Right hindlimb (tissue), 1 donor: ENCODE results near the gene BAHCC1.
"Not testable (repeated sequence)": the region's sequence is repeated elsewhere in the genome, so short reads cannot be mapped to it uniquely, and the experiment has no call there.

Experiments used
- DNase-seq: peaks from one replicate; pipeline ENCODE4 v3.0.0-alpha.2; 2018

The BAHCC1 gene

DNA sequence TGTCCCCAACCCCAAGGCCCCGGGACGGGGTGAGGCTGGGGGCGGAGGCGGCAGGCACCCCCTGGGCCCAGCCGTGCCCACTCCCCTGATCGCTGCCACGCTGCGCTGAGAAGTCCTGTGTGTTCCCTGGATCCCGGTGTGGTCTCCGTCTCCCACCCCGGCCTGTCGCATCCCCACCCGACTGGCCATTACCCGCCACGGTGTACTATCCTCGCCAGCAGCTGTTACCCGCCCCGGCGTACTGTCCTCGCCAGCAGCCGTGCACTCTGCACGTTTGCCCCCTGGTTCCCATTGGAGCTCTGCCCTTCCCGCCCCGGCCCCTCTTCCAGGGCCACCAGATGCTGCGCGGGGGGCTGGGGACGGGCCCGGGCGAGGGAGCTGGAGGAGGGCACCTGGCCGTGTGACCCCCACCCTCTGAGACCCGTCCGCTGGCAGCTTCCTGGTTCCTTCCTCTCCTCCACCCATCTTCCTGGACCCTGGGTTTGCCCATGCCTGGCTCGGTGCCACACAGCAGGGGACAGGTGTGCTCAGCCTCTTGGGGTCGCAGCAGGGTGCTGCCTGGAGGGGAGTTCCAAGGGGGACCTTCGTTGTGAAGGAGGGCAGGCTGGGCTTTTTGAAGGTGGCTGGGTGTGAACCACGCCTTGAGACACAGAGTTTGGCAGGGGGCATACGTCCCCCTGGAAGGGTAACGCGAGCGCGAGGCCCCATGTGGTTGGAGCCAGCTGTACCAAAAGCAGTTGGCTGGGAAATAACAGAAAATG lies 19.7 kb downstream of the BAHCC1 start:
- no peak for DNase-seq

DNA sequence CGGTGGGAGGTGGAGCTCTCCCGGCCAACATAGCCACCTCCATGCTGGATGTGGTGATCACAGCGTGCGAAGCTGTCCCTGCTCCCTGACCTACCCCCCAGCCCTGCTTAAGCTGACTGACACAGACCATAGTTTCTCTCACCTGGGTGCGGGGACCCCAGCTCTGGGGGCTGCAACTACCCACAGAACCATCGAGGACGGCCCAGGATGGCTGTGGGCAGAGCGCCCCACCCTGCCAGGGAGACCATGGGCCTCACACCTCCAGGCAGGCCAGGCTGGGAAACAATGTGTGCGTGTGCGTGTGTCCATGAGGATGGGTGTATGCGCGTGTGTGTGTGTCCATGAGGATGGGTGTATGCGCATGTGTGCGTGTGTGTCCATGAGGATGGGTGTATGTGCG lies 20.4 kb downstream of the BAHCC1 start:
- DNase-seq, result no peak

DNA sequence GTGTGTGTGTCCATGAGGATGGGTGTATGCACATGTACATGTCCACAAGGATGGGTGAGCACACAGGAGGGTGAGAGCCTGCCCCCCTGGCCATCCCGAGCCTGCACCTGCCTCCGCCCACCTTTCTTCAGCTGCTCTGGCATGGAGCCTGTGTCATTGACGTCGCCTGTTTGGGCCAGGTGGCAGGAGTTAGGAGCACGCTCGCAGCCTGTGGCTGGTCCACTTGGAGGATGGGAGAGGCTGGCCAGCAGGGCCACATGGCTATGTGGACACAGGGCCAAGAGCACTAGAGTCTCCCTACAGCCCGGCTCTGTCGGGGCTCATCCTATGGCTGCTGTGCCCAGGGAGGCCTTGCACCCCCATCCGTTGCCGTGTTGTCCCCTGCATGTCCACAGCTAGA lies 21.4 kb downstream of the BAHCC1 start:
- DNase-seq, result no peak

DNA sequence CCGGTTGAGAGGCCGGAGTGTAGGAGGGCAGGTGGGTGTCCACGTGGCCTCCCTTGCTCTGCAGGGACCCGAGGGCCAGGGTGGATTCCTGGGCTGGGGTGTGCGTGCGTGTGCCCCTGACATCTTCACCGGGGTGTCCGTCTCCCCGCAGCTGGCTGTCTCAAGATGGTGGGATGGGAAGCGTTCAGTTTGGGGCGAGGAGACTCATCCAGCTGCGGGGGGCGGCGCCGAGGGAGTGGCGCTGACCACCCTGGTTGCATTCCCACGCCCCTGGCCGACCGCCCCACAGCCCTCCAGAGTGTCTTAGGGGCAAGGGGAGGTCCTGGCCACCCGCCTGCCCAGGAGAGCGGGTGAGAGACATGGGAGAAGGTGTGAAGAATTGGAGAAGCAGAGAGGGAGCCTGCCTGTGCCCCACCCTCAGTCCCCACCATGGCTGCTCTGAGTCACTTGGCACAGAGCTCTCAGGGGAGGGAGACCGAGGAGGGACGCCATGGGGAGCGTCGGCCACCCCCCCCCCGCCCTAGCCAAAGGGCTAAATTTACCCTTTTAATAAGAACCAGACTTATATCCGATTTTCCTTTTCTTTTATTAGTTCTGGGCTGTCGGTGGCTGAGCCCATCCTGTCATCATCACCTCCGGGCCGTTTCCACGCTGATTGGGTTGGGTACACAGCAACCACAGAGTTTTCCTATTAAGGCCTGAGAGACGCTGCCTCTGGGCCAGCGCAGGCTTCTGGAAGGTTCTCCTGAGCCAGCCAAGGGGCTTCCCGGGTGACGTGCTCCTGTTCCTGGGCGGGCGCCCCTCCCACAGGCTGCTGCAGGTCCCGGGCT lies 22.0 kb downstream of the BAHCC1 start:
- peak; percentile 74 for DNase-seq

DNA sequence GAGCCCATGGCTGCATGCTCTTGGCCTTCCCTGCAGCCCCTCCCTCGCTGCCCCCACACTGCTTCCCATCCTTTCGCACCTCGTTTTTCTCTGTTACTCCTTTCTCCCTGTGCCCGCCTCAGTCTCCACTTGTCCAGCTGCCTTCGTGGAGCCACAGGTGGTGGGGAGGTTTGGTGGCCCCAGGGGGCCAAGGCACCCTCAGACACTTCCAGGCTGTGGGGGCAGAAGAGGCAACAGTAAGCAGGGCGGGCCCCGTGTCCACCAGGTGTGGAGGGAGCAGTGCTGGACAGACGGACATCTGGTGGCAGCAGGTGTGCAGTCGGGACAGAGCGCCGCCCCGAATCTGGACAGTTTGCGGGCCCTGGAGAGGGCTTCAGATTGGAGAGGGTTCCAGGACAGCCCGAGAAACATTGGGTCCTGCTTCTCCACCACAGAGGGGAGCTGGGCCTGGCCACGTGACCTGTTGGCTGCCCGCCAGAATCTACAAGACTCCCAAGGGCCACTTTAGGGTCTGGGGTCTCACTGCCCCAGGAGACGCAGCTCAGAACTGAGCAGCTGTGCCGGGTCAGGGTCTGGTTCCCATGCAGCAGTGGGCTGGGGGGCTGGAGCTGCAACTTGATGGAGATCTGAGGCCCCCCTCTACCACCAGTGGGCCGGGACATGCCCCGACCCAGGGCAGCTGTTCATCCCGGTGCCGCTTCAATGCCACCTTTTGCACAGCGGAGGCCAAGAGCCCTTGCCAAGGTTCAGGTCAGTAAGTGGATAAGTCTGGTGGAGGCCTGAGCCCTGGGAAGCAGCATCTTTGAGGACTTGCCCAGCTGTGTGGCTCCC lies 22.8 kb downstream of the BAHCC1 start:
- no peak for DNase-seq

DNA sequence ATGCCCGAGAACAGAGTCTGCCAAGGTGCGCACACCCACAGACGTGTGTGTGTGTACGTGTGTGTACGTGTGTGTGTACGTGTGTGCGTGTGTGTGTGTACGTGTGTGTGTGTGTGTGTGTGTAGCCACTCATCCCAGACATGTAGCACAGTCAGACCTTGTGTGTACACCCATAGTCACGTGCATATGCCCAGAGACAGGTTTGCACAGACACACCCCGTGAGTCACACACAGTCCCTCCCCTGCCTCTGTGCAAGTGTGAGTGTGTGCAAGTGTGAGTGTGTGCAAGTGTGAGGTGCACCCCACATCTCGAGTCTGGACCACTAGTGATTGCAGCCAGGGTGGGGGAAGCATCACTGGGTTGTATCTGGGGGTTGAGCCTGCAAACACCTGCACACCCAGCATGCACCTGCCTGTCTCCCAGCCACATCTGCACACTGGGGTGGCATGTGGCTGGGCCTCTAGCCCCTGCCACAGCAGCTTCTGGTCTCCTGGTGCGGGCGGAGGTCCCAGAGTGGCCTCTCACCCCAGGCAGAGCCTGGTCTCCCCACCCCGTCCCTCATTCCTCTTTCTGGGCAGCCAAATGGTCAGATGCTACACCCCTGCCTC lies 23.6 kb downstream of the BAHCC1 start:
- DNase-seq, result no peak

DNA sequence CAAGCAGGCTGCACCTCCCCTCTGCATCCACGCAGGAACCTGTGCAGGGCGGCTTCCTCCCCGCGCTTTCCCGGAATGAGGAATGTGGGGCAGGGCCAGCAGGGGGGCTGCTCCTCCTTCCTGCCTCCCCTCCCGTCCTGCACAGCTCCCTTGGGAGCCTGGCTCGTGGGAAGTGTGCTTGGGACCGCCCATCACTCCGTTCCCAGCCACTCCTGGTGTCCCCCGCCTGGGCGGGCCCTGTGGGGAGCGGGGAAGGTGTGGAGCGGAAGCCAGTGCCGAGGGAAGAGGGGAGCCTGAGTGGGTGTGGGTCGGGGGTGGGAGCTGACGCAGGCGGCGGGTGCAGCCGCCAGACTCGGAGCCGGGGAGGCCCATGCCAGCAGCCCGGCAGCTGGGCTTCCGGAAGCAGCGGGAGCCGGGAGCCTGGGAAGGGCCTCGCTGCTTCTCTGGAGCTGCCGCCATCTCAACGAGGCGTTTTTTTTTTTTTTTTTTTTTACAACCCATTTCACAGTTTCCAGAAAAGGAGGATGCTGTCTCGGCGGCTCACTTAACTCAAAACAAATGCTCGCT lies 24.1 kb downstream of the BAHCC1 start:
- DNase-seq, result peak; percentile 93

DNA sequence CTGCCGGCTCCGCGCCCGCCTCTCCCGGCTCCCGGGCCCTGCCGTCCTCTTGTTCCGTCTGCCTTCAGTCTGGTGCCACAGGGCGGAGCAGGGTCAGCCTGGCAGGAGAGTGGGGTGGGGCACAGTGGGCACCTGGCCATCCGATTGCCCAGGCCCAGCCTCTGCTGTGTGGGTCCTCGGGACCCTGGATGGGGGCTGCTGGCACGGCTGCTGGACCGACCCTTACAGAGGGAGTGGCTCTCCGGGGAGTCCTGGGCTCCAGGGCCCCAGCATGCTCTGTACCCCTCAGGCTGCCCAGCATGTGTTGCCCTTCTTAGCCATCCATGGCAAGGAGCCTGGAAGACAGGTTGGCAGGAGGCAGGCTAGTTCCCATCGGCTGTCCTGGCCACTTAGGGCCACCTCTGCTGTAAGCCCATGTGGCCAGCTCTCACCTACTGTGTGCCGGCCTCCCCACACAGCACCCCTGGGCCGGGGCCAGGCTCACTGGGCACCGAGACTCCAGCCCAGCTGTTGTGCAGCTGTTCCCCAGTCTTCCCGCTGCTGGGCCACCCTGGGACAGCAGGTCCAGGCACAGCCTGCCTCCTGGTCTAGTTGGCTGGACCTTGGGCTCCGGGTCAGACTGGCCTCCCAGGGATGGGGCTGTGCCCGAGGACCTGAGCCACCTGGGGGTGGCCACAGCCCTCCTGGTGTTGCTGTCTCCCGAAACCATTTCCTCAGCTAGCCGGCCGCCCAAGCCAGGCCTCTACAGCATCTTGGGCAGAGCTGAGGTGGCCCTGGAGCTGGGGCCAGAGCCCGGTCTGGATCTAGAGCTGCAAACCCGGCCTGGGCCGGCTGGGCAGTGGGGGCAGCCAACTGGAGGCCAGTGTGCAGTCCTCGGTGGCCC lies 24.9 kb downstream of the BAHCC1 start:
- DNase-seq, result peak; percentile 69

DNA sequence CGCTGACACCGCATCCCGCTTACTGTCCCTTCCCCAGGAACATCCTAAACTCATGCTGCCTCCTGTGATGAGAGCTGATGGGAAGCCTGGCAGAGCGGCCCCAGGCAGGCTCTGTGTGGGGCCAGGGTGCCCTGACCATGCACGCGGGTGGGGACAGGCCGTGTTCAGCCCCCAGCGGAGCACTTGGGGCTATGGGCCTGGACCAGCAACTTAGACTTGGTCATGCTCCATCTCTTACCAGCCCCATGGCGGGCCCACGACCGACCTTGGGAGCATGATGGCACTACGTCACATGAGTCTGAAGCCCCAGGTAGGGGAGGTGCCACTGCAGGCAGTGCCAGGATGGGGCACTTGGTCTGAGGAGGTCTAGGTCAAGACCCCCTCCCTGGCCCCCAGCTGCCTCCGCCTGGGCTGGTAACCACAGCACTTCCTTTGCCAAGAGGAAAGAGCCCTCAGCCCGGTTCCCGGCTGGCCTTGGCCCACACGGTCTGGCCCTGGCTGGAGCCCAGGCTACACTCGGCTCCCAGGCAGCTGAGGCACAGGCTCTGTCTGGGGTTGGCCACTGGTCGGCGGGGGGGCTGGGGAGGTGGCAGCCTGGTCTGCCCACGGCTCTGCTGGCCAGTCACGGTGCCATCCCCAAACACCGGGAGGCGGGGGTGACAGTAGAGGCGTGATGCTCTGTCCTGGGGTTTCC lies 25.7 kb downstream of the BAHCC1 start:
- DNase-seq, result peak; percentile 72

DNA sequence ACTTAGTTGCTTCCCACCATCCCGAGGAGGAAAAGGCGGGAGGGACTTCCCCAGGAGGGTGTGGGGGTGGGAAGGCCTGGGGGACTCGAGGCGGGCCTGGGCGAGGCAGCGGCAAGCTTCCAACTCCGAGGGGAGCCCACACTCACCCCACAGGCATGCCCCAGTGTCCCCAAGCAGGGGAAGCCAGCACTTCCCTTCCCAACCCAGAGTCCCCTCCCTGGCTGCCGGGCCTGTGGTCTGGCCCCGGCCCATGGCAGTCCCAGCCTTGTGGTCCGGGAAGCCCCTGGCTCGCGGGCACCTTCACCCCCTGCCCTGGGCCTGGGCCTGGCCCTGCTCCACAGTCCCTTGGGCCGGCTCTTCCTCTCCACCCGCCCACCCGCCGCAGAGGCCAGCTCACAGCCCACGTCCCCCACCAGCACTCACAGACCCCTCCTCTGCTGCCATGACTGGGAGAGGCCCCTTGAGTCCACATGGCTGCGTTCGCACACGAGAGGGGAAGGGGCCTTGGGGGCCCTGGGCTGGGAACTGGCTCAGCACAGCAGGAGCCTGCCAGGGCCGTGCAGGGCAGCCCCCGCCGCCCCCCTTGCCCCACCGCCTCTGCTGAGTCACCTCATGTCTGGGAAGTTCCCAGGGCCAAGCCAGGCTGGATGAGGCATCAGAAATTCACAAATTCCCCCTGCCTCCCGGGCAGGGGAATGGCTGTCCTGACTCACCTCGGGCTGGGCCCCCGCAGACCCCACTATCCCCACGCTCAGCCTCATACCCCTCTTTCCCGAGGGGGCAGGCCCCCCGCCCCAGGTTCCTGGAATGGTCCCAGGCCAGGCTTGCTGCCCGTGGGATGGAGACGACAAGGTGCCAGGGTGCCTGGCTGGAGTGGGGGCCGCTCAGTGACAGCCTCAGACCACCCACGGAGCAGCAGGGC lies 27.8 kb downstream of the BAHCC1 start:
- DNase-seq, result peak; percentile 88

DNA sequence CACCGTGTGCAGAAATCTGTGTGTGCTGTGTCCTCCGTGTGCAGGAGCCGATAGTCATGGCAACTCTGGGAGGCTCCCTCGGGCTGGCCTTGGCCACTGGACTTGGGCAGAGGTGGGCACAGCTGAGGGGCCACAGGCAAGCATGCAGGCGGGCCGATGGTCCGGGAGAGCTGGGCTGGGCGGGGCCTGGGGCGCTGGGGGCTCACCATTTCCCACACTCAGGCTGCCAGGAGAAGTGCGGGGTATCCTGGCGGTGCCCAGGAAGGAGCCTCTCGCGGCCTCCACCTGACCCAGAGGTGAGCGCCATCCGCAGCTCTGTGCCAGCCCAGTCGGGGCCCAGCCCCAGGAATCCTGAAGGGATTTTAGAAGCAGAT lies 28.4 kb downstream of the BAHCC1 start:
- DNase-seq, result no peak

DNA sequence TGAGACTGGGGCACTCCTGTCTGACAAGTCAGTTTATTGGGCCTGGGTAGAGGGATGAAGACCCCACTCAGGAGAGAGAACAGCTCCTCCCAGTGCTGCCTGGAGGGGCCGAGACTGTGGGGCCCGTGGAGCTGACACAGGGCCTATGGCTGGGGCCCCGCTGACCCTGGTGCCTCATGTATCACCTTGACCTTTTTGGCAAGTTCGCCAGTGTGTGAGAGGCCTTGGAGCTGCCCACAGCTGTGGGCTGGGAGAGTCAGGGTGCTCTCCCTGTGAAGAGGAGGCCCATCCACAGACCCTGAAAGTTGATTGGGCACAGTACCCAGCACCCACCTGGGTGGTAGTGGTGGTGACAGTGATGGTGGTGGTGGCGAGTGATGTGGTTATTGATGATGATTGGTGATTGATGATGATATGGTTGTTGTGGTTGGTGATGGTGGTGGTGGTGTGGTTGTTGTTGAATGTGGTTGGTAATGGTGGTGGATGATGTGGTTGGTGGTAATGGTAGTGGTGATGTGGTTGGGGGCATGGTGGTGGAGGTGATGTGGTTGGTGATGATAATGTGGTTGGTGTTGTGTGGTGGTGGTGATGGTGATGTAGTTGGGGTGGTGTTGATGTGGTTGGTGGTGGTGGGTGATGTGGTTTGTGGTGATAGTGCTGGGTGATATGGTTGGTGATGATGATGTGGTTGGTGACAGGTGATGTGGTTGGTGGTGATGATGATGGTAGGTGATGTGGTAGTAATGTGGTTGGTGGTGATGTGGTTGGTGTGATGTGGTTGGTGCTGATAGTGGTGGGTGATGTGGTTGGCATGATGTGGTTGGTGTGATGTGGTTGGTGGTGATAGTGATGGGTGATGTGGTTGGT lies 29.1 kb downstream of the BAHCC1 start:
- DNase-seq, result no peak

DNA sequence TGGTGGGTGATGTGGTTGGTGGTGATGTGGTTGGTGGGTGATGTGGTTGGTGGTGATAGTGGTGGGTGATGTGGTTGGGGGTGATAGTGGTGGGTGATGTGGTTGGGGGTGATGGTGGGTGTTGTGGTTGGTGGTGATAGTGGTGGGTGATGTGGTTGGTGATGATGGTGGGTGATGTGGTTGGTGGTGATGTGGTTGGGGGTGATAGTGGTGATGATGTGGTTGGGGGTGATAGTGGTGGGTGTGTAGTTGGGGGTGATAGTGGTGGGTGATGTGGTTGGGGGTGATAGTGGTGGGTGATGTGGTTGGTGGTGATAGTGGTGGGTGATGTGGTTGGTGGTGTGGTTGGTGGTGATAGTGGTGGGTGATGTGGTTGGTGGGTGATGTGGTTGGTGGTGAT lies 29.8 kb downstream of the BAHCC1 start:
- DNase-seq, result not testable (repeated sequence)

DNA sequence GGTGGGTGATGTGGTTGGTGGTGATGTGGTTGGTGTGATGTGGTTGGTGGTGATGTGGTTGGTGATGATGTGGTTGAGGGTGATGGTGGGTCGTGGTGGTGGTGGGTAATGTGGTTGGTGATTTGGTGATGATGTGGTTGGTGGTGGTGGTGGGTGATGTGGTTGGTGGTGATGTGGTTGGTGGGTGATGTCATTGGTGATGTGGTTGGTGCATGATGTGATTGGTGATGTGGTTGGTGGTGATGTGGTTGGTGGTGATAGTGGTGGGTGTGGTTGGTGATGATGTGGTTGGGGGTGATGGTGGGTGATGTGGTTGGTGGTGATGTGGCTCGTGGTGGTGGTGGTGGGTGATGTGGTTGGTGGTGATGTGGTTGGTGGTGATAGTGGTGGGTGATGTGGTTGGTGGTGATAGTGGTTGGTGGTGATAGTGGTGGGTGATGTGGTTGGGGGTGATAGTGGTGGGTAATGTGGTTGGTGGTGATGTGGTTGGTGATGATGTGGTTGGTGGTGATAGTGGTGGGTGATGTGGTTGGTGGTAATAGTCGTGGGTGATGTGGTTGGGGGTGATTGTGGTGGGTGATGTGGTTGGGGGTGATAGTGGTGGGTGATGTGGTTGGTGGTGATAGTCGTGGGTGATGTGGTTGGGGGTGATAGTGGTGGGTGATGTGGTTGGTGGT lies 30.6 kb downstream of the BAHCC1 start:
- DNase-seq, result not testable (repeated sequence)

DNA sequence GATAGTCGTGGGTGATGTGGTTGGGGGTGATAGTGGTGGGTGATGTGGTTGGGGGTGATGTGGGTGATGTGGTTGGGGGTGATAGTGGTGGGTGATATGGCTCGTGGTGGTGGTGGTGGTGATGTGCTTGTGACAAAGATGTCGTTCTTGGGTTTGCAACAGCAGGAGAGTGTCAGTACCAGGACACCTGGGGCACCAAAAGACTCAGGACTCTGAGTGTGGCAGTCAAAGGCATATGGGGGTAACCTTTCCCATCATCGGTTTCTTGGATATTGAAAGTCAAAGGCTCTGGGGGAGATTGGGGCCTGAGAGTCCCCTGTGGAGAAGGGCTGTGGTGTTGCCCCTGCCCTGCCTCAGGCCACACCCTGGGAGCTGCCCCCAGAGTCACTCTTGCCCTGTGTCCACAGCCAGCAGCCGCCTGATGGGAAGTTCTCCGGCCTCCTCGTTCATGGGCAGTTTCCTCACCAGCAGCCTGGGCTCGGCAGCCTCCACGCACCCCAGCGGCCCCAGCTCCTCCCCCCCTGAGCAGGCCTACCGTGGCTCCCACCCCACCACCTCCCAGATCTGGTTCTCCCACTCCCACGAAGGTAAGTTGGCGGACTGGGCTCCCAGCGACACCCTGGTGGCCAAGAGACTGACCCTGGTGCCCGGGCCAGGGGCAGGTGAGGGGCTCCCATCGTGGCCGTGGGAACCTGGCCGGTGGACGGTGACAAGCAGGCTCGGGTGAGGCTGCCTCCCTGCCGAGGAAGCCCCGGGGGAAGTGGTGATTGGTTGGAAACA lies 31.3 kb downstream of the BAHCC1 start:
- no peak for DNase-seq

DNA sequence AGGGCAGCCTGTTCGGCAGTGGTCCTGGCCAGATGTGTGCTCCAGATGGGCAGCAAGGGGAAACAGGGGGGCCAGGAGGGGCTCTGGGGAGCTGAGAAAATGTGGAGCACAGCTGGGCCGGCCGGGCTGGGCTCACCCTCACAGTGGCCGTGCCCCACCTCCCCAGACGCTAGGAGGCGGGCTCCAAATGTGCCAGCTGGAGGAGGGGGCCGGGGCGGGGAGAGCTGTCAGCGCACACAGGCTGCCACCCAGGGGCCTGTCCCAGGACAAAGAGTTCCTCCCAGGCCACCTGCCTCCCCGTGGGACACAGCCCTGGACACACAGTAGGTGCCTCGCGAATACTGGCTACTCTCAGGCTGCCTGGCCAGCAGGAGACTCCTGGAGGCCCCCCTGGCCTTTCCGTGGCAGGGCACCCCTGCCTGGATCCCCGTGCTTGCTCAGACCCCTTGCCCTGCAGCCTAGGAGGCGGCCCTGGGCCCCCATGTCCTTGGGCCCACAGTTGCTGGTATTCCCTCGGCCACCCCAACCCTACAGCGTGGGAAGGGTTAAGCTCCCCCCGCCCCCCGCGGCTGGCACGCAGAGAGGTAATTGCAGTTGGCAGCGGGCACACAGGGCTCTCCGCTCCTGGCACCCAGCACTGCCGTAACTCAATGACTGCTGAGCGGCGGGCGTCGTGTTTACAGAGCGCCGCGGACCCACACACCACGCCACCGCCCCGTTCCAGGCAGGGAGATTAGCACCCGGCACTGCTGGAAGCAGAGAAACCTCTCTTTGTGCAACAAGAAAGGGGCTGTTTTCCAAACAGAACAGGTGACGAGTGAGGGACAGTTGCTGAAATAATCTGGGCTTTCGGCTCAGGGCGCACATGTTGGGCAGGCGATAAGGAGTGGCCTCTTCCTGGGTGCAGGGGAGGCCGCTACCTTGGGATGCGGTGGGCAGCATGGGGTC lies 32.2 kb downstream of the BAHCC1 start:
- DNase-seq, result peak; percentile 78
